Liver (tissue), 9 donors: Measurements from ENCODE around the gene GADD45B. TPM values are rescaled to one million over a fixed set of nuclear protein-coding genes. Genes with fewer than 3 reads are reported as not detected.
"Not testable (repeated sequence)": the region's sequence is repeated elsewhere in the genome, so short reads cannot be mapped to it uniquely, and the experiment has no call there.

Source experiments
- DNase-seq: peaks from one replicate; pipeline ENCODE4 v3.0.0-alpha.2; 2017; ENCODE audit warnings: low spot score
- H3K27ac ChIP-seq, 2 donors: one replicate each; pipeline ENCODE4 v1.7.0; 2013; ENCODE audit warnings: inconsistent platforms in 2 of 2, low read length in 2 of 2, control low read depth in 1 of 2, low read depth in 1 of 2, mild to moderate bottlenecking in 1 of 2
- H3K27me3 ChIP-seq, 4 donors: one replicate each; pipeline versions ENCODE4 v1.6.1 to v1.7.0; 2013; ENCODE audit warnings: low read length in 3 of 4, inconsistent platforms in 1 of 4, mild to moderate bottlenecking in 1 of 4, moderate library complexity in 1 of 4; ENCODE audit not compliant: control insufficient read depth in 4 of 4, insufficient read depth in 4 of 4
- H3K36me3 ChIP-seq, 4 donors: one replicate each; pipeline versions ENCODE4 v1.6.1 to v1.7.0; 2013; ENCODE audit warnings: low read length in 3 of 4, mild to moderate bottlenecking in 3 of 4, low read depth in 1 of 4, moderate library complexity in 1 of 4; ENCODE audit not compliant: control insufficient read depth in 4 of 4, insufficient read depth in 3 of 4
- H3K4me1 ChIP-seq, 4 donors: one replicate each; pipeline versions ENCODE4 v1.6.1 to v1.7.0; 2013; ENCODE audit warnings: low read length in 3 of 4, mild to moderate bottlenecking in 3 of 4, moderate library complexity in 1 of 4; ENCODE audit not compliant: control insufficient read depth in 4 of 4, insufficient read depth in 4 of 4
- H3K4me3 ChIP-seq, 3 donors: one replicate each; pipeline versions ENCODE4 v1.6.1 to v1.7.0; 2013; ENCODE audit warnings: low read length in 3 of 3, control low read depth in 1 of 3, low read depth in 1 of 3, mild to moderate bottlenecking in 1 of 3
- H3K9ac ChIP-seq, 2 donors: one replicate each; pipeline ENCODE4 v1.7.0; 2013; ENCODE audit warnings: low read length in 2 of 2, mild to moderate bottlenecking in 2 of 2, moderate library complexity in 2 of 2, control low read depth in 1 of 2, low read depth in 1 of 2
- H3K9me3 ChIP-seq, 4 donors: one replicate each; pipeline versions ENCODE4 v1.6.1 to v1.7.0; 2013; ENCODE audit warnings: low read length in 3 of 4; ENCODE audit not compliant: control insufficient read depth in 4 of 4
- ATF3 ChIP-seq: IDR thresholded peaks from 2 replicates; pipeline ENCODE4 v1.6.1; 2016; ENCODE audit warnings: antibody characterized with exemption
- CTCF ChIP-seq: fragments of 150-350 bp; IDR thresholded peaks from 2 replicates; pipeline ENCODE4 v1.5.1; 2017; ENCODE audit warnings: improper control_type of control experiment, low read depth, low read length; ENCODE audit not compliant: missing input control
- EGR1 ChIP-seq, 2 donors: IDR thresholded peaks; 2 replicates each; pipeline ENCODE4 v1.6.1; 2016 to 2018; ENCODE audit warnings: antibody characterized with exemption in 2 of 2, low read depth in 2 of 2
- FOXA1 ChIP-seq: IDR thresholded peaks from 2 replicates; pipeline ENCODE4 v1.6.1; 2016; ENCODE audit warnings: antibody characterized with exemption
- FOXA2 ChIP-seq: IDR thresholded peaks from 2 replicates; pipeline ENCODE4 v1.6.1; 2016; ENCODE audit warnings: antibody characterized with exemption
- GABPA ChIP-seq, 2 donors: IDR thresholded peaks in 1 of 2; conservative IDR thresholded peaks in 1 of 2; 2 replicates each; pipeline ENCODE4 v1.6.1; 2016; ENCODE audit warnings: antibody characterized with exemption in 2 of 2, mild to moderate bottlenecking in 1 of 2, moderate library complexity in 1 of 2
- HNF4A ChIP-seq, 2 donors: conservative IDR thresholded peaks; 2 replicates each; pipeline ENCODE4 v1.6.1; 2016; ENCODE audit warnings: antibody characterized with exemption in 2 of 2, mild to moderate bottlenecking in 2 of 2
- HNF4G ChIP-seq: IDR thresholded peaks from 2 replicates; pipeline ENCODE4 v1.6.1; 2016; ENCODE audit warnings: antibody characterized with exemption
- JUND ChIP-seq, 2 donors: IDR thresholded peaks; 2 replicates each; pipeline ENCODE4 v1.6.1; 2016; ENCODE audit warnings: antibody characterized with exemption in 2 of 2
- MAX ChIP-seq: IDR thresholded peaks from 2 replicates; pipeline ENCODE4 v1.6.1; 2016; ENCODE audit warnings: antibody characterized with exemption
- NR2F2 ChIP-seq: IDR thresholded peaks from 2 replicates; pipeline ENCODE4 v1.6.1; 2016; ENCODE audit warnings: antibody characterized with exemption
- RAD21 ChIP-seq, 2 donors: IDR thresholded peaks; 2 replicates each; pipeline ENCODE4 v1.6.1; 2016; ENCODE audit warnings: antibody characterized with exemption in 2 of 2, mild to moderate bottlenecking in 2 of 2
- REST ChIP-seq: IDR thresholded peaks from 2 replicates; pipeline ENCODE4 v1.6.1; 2016; ENCODE audit warnings: antibody characterized with exemption, mild to moderate bottlenecking
- RXRA ChIP-seq, 2 donors: IDR thresholded peaks; 2 replicates each; pipeline ENCODE4 v1.6.1; 2017 to 2018; ENCODE audit warnings: antibody characterized with exemption in 2 of 2, mild to moderate bottlenecking in 1 of 2
- SP1 ChIP-seq: IDR thresholded peaks from 2 replicates; pipeline ENCODE4 v1.6.1; 2018; ENCODE audit warnings: antibody characterized with exemption, mild to moderate bottlenecking
- TAF1 ChIP-seq: conservative IDR thresholded peaks from 2 replicates; pipeline ENCODE4 v1.6.1; 2016; ENCODE audit warnings: antibody characterized with exemption, mild to moderate bottlenecking
- YY1 ChIP-seq: IDR thresholded peaks from 2 replicates; pipeline ENCODE4 v1.6.1; 2016; ENCODE audit warnings: antibody characterized with exemption, mild to moderate bottlenecking
- ZBTB33 ChIP-seq: IDR thresholded peaks from 2 replicates; pipeline ENCODE4 v1.6.1; 2016; ENCODE audit warnings: antibody characterized with exemption
- WGBS: extraction: QIAGEN DNeasy Blood & Tissue Kit; methylation state at CpG from one replicate; pipeline ENCODE4 v1.1.7; 2013; 5-methylcytosine and 5-hydroxymethylcytosine counted together
- polyA plus RNA-seq, 2 donors: library from polyadenylated mRNA; stranded (reverse) in 1 of 2; unstranded in 1 of 2; fragments of 200-250 nt in 1 of 2; fragments of >200 nt in 1 of 2; fragmentation: Nextera tagmentation in 1 of 2; extraction: Ambion mirVana in 1 of 2; gene quantifications; one replicate each; pipeline versions ENCODE4 v1.2.1 to v1.2.3, GENCODE V29; 2013 to 2015
- total RNA-seq, 2 donors: library from RNA; depleted of rRNA; stranded (reverse); fragments of >200 nt; gene quantifications; one replicate each; pipeline ENCODE4 v1.2.3, GENCODE V29; 2014
- donor health status: healthy.
- donor health status: healthy.
- donor health status: healthy.
- donor health status: healthy.
- donor health status: healthy.

The GADD45B gene
- total and polyA plus RNA-seq, 4 donors = 11.6 to 86.3 (median 82.4) TPM

- H3K36me3 ChIP-seq = no peaks in the 10 kb centered on the region
- 68% methylated on average over 21 of the region's 21 CpGs for WGBS
- no peak overlapping the region for H3K27ac ChIP-seq
- no peak overlapping the region for H3K4me3 ChIP-seq
- peaks cover 0 to 7% (median 2%) of the 10 kb centered on the region in 4 donors for H3K4me1 ChIP-seq
- H3K9ac ChIP-seq = no peak overlapping the region
- H3K27me3 ChIP-seq = no peaks in the 10 kb centered on the region
- TF ChIP-seq FOXA2 (no peak), EGR1 (IDR thresholded peaks at IDR 0.05; ENCODE audit: low read depth in 2 of 2) (no peak), FOXA1 (no peak), ATF3 (no peak), SP1 (no peak), YY1 (no peak), JUND (IDR thresholded peaks at IDR 0.05) (no peak), MAX (no peak)
- DNase-seq = no peak
- no peaks in the 10 kb centered on the region for H3K9me3 ChIP-seq
Measured at GRCh38 chr19:2503521-2504109, 27.7 kb downstream of the GADD45B start.

GRCh38 chr19:2506656-2507055 is 30.7 kb downstream of the GADD45B start:
- H3K4me1 ChIP-seq = not testable (repeated sequence)
- 44% methylated on average over 8 of the region's 8 CpGs for WGBS
- peak overlapping the region; percentile 71 to 80 for H3K27ac ChIP-seq

GRCh38 chr19:2507109-2507508 is 31.2 kb downstream of the GADD45B start:
- Histone ChIP-seq H3K27me3 (no peaks in the 10 kb centered on the region), H3K4me3 (no peak overlapping the region), H3K27ac (peak overlapping the region; percentile 71 to 80), H3K36me3 (no peaks in the 10 kb centered on the region), H3K4me1 (peaks cover 0 to 7% (median 2%) of the 10 kb centered on the region in 4 donors), H3K9me3 (no peaks in the 10 kb centered on the region), H3K9ac (no peak overlapping the region)
- TF ChIP-seq SP1 = peak; percentile 93
- TF ChIP-seq ZBTB33 = peak; percentile 57
- TF ChIP-seq TAF1 = peak; percentile 39
- peak; percentile 99 for TF ChIP-seq FOXA2
- peak; percentile 41 to 71 for TF ChIP-seq RAD21 (IDR thresholded peaks at IDR 0.05)
- peak; percentile 86 to 90 for TF ChIP-seq RXRA (IDR thresholded peaks at IDR 0.05)
- no peak for TF ChIP-seq HNF4G
- TF ChIP-seq NR2F2 = peak; percentile 9
- TF ChIP-seq CTCF = no peak
- peak; percentile 93 for TF ChIP-seq YY1
- TF ChIP-seq JUND (IDR thresholded peaks at IDR 0.05) = peak; percentile 55 to 62
- peak; percentile 64 for TF ChIP-seq ATF3
- peak; percentile 65 to 75 for TF ChIP-seq HNF4A (conservative IDR thresholded peaks at IDR 0.05)
- peak; percentile 94 for TF ChIP-seq MAX
- TF ChIP-seq FOXA1 = peak; percentile 99
- peak; percentile 48 to 71 for TF ChIP-seq GABPA (IDR thresholded peaks at IDR 0.05 in 1 of 2, conservative IDR thresholded peaks at IDR 0.05 in 1 of 2)
- peak in 1 of 2 donors; percentile 51 for TF ChIP-seq EGR1 (IDR thresholded peaks at IDR 0.05; ENCODE audit: low read depth in 2 of 2)
- peak; percentile 65 for TF ChIP-seq REST
- DNase-seq = no peak
- 10% methylated on average over 12 of the region's 12 CpGs for WGBS

More at GRCh38 chr19:2506656-2507055, 30.7 kb downstream of the GADD45B start:
- not testable (repeated sequence) for H3K27me3 ChIP-seq, DNase-seq, H3K9ac ChIP-seq, H3K9me3 ChIP-seq, H3K36me3 ChIP-seq, H3K4me3 ChIP-seq
- TF ChIP-seq NR2F2 = peak; percentile 7
